Measurements from ENCODE around the gene NUP62.

- TF ChIP-seq CTCF (IDR thresholded peaks at IDR 0.05) (no peak), POLR2AphosphoS5 (IDR thresholded peaks at IDR 0.05) (no peak), POLR2A (IDR thresholded peaks at IDR 0.05) (no peak)
Observed at GRCh38 chr19:49874503-49875157, 54.7 kb downstream of the NUP62 start.

All from breast epithelium (tissue), 3 donors.